Psoas muscle (tissue), 8 donors: Measurements from ENCODE around the gene IFIT1. TPM values are rescaled to one million over a fixed set of nuclear protein-coding genes. Genes with fewer than 3 reads are reported as not detected.

Experiments
- ATAC-seq, 4 donors: fragments of 200-7000 bp; cut with Tn5 transposase; one replicate each; pipeline ENCODE4 v1.9.1; 2020; ENCODE audit warnings: moderate library complexity in 3 of 4, mild to moderate bottlenecking in 2 of 4
- DNase-seq, 2 donors: peaks; one replicate each; pipeline ENCODE4 v3.0.0-alpha.2; 2020
- H3K27ac ChIP-seq: fragments of 200-600 bp; one replicate; pipeline ENCODE4 v1.8.0; 2022
- H3K27me3 ChIP-seq, 3 donors: fragments of 200-600 bp in 1 of 3; one replicate each; pipeline versions ENCODE4 v1.6.1 to v1.8.0; 2013 to 2022; ENCODE audit warnings: low read length in 2 of 3, mild to moderate bottlenecking in 2 of 3, moderate library complexity in 1 of 3; ENCODE audit not compliant: insufficient read depth in 3 of 3
- H3K36me3 ChIP-seq, 2 donors: fragments of 200-600 bp in 1 of 2; one replicate each; pipeline versions ENCODE4 v1.6.1 to v1.8.0; 2013 to 2022; ENCODE audit warnings: low read depth in 1 of 2, mild to moderate bottlenecking in 1 of 2, moderate library complexity in 1 of 2; ENCODE audit not compliant: insufficient read depth in 1 of 2
- H3K4me1 ChIP-seq: fragments of 200-600 bp; one replicate; pipeline ENCODE4 v1.8.0; 2022
- H3K4me3 ChIP-seq: fragments of 200-600 bp; one replicate; pipeline ENCODE4 v1.8.0; 2022; ENCODE audit warnings: mild to moderate bottlenecking
- H3K9me3 ChIP-seq: fragments of 200-600 bp; one replicate; pipeline ENCODE4 v1.8.0; 2022
- CTCF ChIP-seq: fragments of 200-600 bp; IDR thresholded peaks from one replicate; pipeline ENCODE4 v1.8.0; 2022; ENCODE audit warnings: antibody characterized with exemption
- WGBS, 3 donors: extraction: QIAGEN DNeasy Blood & Tissue Kit; methylation state at CpG; one replicate each; pipeline versions ENCODE4 v1.1.6 to v1.1.7; 2013; 5-methylcytosine and 5-hydroxymethylcytosine counted together
- intact Hi-C, 2 donors: fragments of 100-400 bp; cut with DNase I; formaldehyde crosslinking; loops; one replicate each; pipeline versions ENCODE4 v1.11.0 to v1.14.2; 2022
- polyA plus RNA-seq, 3 donors: library from polyadenylated mRNA; stranded (reverse); fragments of 200-250 nt; gene quantifications; one replicate each; pipeline ENCODE4 v1.2.3, GENCODE V29; 2013
- total RNA-seq, 4 donors: library from RNA; stranded (reverse); fragmentation: NEBNext Ultra II Directional in 2 of 4; extraction: Animal tissue kit (Norgen Biotek cat#: 25700) in 2 of 4; gene quantifications; one replicate each; pipeline versions ENCODE4 v1.2.1 to v1.2.4, GENCODE V29; 2021 to 2023
- donor health status: healthy with polysubstance abuse.
- donor health status: DM: no; HTN: no; CAD: no; lungs with moderate emphysema.
- donor health status: Bipolar disorder and iron deficiency.
- donor health status: healthy.
- donor health status: DM: yes; HTN: yes; CAD: no.
- donor health status: DM: no; HTN: no; CAD: no.
- donor health status: DM: no; HTN: no; CAD: no.
- donor health status: DM: yes; HTN: yes; CAD: no.

IFIT1 gene
- total and polyA plus RNA-seq, 7 donors = 1.6 to 22.5 (median 3.3) TPM

DNA sequence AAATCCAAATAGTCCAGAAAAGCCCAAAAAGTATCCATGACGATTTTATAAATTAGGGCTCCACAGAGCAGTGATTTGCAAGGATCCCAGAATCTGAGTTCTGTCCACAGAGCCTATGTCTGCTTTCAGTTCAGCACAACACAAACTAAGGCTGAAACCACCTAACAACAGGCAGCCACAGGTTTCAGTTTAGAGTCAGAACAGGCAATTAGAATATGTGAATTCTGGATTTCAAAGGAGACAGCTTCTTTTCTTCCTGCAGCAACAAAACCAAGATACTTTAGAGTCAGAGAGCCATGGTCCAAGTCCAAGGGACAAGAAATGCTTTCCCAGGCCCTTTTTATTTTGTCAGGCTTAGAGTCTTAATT lies 41.0 kb upstream of the IFIT1 start:
- peaks cover 39% of the 10 kb centered on the region for H3K4me1 ChIP-seq
- no peaks in the 10 kb centered on the region for H3K27me3 ChIP-seq
- DNase-seq (no peak), ATAC-seq (no peak)
- WGBS, 3 donors = 24 to 49% (median 29%) methylated on average over 1 of the region's 1 CpG
- H3K4me3 ChIP-seq = no peak overlapping the region
- no peaks in the 10 kb centered on the region for H3K9me3 ChIP-seq
- no peaks in the 10 kb centered on the region for H3K36me3 ChIP-seq
- intact Hi-C loops = no loop called here
- H3K27ac ChIP-seq = peak overlapping the region; percentile 69
- TF ChIP-seq CTCF = no peak

GRCh38 chr10:89351780-89352597 lies 40.4 kb upstream of the IFIT1 start:
- H3K9me3 ChIP-seq = no peaks in the 10 kb centered on the region
- WGBS, 3 donors = 35 to 47% (median 40%) methylated on average over 12 of the region's 12 CpGs
- no peaks in the 10 kb centered on the region for H3K27me3 ChIP-seq
- no peak overlapping the region for H3K4me3 ChIP-seq
- DNase-seq (no peak), ATAC-seq (peak in 2 of 4 donors; percentile 51 to 66)
- peak overlapping the region; percentile 69 for H3K27ac ChIP-seq
- peaks cover 33% of the 10 kb centered on the region for H3K4me1 ChIP-seq
- TF ChIP-seq CTCF = no peak
- intact Hi-C loops = no loop called here
- no peaks in the 10 kb centered on the region for H3K36me3 ChIP-seq

DNA sequence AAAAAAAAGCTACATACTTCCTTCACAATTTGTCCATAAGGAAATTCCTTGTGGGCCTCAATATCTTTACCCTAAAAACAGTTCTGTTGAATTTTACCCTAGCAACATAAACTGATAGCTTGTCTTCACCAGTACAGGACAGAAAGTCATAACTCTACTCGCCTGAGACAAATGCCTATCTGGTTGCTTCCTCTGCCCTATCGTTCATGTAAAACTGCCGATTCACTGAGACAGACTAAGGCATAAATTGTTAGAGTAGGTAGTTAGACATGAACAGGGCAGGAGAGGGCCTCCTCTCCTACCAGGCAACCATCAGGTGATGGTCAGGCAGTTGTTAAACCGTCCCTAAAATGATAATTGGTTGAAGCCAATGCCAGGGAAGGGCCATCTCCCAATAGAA lies 39.6 kb upstream of the IFIT1 start:
- TF ChIP-seq CTCF = no peak
- no peaks in the 10 kb centered on the region for H3K36me3 ChIP-seq
- no peak for ATAC-seq
- no peaks in the 10 kb centered on the region for H3K27me3 ChIP-seq
- no peak for DNase-seq
- no peak overlapping the region for H3K27ac ChIP-seq
- WGBS, 3 donors = 87 to 92% (median 87%) methylated on average over 4 of the region's 4 CpGs
- peaks cover 27% of the 10 kb centered on the region for H3K4me1 ChIP-seq
- H3K9me3 ChIP-seq = no peaks in the 10 kb centered on the region
- intact Hi-C loops = no loop called here
- H3K4me3 ChIP-seq = no peak overlapping the region

GRCh38 chr10:89355394-89355931 lies 37.0 kb upstream of the IFIT1 start:
- no peak for ATAC-seq
- no peak for DNase-seq
- peaks cover 20% of the 10 kb centered on the region for H3K4me1 ChIP-seq
- H3K36me3 ChIP-seq = no peaks in the 10 kb centered on the region
- H3K9me3 ChIP-seq = no peaks in the 10 kb centered on the region
- intact Hi-C loops = no loop called here
- 86 to 93% (median 90%) methylated on average over 2 of the region's 2 CpGs for WGBS, 3 donors
- H3K27ac ChIP-seq = no peak overlapping the region
- H3K27me3 ChIP-seq = no peaks in the 10 kb centered on the region
- TF ChIP-seq CTCF = no peak
- no peak overlapping the region for H3K4me3 ChIP-seq
